Measurements from ENCODE around the gene MUC3A.

MUC3A gene

DNA sequence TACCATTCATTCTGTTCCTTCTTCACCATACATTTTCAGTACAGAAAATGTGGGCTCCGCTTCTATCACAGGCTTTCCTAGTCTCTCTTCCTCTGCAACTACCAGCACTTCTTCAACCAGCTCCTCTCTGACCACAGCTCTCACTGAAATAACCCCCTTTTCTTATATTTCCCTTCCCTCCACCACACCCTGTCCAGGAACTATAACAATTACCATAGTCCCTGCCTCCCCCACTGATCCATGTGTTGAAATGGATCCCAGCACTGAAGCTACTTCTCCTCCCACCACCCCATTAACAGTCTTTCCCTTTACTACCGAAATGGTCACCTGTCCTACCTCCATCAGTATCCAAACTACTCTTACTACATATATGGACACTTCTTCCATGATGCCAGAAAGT lies 10.6 kb downstream of the MUC3A start:
- H3K4me3 ChIP-seq (ENCODE audit: low read depth, low read length): no peak overlapping the region
- no peak for DNase-seq (ENCODE audit: low read depth)
- TF ChIP-seq, protein P1, sequence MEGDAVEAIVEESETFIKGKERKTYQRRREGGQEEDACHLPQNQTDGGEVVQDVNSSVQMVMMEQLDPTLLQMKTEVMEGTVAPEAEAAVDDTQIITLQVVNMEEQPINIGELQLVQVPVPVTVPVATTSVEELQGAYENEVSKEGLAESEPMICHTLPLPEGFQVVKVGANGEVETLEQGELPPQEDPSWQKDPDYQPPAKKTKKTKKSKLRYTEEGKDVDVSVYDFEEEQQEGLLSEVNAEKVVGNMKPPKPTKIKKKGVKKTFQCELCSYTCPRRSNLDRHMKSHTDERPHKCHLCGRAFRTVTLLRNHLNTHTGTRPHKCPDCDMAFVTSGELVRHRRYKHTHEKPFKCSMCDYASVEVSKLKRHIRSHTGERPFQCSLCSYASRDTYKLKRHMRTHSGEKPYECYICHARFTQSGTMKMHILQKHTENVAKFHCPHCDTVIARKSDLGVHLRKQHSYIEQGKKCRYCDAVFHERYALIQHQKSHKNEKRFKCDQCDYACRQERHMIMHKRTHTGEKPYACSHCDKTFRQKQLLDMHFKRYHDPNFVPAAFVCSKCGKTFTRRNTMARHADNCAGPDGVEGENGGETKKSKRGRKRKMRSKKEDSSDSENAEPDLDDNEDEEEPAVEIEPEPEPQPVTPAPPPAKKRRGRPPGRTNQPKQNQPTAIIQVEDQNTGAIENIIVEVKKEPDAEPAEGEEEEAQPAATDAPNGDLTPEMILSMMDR (IDR thresholded peaks at IDR 0.05; ENCODE audit: control insufficient read depth, extremely low read depth, insufficient read depth): no peak

- TF ChIP-seq, protein P1 (IDR thresholded peaks at IDR 0.05; ENCODE audit: control insufficient read depth, extremely low read depth, insufficient read depth): no peak
- DNase-seq (ENCODE audit: low read depth): no peak
- H3K4me3 ChIP-seq (ENCODE audit: low read depth, low read length): no peak overlapping the region
Observed at GRCh38 chr7:100962537-100962936, 13.2 kb downstream of the MUC3A start.

DNA sequence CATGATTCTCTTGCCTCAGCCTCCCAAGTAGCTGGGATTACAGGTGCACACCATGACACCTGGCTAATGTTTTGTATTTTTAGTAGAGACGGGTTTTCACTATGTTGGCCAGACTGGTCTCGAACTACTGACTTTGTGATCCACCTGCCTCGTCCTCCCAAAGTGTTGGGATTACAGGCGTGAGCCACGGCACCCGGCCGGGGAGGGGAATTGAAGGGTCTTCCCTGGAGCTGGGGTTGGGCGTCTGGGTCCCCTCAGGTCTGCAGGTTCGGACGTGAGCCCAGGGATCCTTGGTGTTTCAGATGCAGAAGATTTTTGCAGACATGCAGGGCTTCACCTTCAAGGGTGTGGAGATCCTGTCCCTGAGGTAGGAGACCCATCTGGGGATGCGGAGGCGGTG lies 14.1 kb downstream of the MUC3A start:
- TF ChIP-seq, protein P1 (IDR thresholded peaks at IDR 0.05; ENCODE audit: control insufficient read depth, extremely low read depth, insufficient read depth): no peak
- H3K4me3 ChIP-seq (ENCODE audit: low read depth, low read length): no peak overlapping the region
- DNase-seq (ENCODE audit: low read depth): no peak

GRCh38 chr7:100963874-100964273 lies 14.5 kb downstream of the MUC3A start:
- TF ChIP-seq, protein P1 (IDR thresholded peaks at IDR 0.05; ENCODE audit: control insufficient read depth, extremely low read depth, insufficient read depth): no peak
- no peak for DNase-seq (ENCODE audit: low read depth)
- H3K4me3 ChIP-seq (ENCODE audit: low read depth, low read length): no peak overlapping the region

DNA sequence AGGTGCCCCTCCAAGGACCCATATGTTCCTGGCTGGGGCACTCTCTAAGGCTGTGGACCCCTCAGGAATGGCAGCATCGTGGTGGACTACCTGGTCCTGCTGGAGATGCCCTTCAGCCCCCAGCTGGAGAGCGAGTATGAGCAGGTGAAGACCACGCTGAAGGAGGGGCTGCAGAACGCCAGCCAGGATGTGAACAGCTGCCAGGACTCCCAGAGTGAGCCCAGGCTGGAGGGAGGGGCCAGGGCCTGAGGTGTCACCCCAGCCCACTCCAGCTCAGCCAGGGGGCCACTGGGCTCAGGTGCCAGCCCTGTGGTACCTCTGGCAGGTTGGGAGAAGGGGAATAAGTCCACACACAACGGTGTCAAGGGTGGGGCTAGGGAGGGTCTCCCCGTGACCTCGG lies 15.3 kb downstream of the MUC3A start:
- TF ChIP-seq, protein P1 (IDR thresholded peaks at IDR 0.05; ENCODE audit: control insufficient read depth, extremely low read depth, insufficient read depth): no peak
- no peak for DNase-seq (ENCODE audit: low read depth)
- no peak overlapping the region for H3K4me3 ChIP-seq (ENCODE audit: low read depth, low read length)

DNA sequence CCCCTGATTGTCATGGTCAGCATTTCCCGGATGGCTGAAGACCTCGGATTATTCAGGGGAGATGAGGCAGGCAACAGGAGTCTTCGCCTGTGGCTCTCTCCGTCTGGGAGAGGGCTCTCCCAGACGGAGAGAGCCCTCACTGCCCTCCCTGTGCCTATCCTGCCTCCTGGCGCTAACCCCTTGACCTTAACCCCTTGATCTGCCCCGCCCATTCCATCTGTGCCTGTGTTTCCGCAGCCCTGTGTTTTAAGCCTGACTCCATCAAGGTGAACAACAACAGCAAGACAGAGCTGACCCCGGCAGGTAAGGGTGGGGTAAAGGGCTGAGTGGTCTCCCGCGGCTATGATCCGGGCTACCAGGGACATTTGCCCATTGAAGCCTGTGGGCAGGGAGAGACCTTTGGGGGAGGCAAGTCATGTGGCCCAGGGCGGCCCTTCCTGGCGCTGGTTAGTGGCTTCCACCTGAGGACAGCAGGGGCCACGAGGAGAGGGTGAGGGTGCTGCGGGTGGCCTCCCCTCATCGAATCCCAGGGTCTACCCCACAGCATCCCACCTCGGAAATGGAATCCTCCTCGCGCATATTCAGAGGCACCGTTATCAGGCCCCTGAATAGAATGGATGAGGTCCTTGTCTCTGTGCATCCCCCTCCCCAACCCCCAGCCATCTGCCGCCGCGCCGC lies 15.8 kb downstream of the MUC3A start:
- no peak overlapping the region for H3K4me3 ChIP-seq (ENCODE audit: low read depth, low read length)
- TF ChIP-seq, protein P1 (IDR thresholded peaks at IDR 0.05; ENCODE audit: control insufficient read depth, extremely low read depth, insufficient read depth): no peak
- no peak for DNase-seq (ENCODE audit: low read depth)

Data from LNCaP clone FGC (cell line).